ENCODE data around the gene SIX4.

SIX4 gene

GRCh38 chr14:60723907-60724618 is at the start of gene SIX4:
Gene SIX4 (minus strand): TSS chr14:60724351. CDS start chr14:60724074, 277 bp downstream.
- 0 out of 2 replicates have a peak, but pooled peaks cover 12% of the 10 kb centered on the region for H3K27me3 ChIP-seq (ENCODE audit: low read depth, low read length)
- peak within 1 kb of the TSS; percentile 87 for H3K4me2 ChIP-seq (ENCODE audit: low read length)
- TF ChIP-seq, protein P1, sequence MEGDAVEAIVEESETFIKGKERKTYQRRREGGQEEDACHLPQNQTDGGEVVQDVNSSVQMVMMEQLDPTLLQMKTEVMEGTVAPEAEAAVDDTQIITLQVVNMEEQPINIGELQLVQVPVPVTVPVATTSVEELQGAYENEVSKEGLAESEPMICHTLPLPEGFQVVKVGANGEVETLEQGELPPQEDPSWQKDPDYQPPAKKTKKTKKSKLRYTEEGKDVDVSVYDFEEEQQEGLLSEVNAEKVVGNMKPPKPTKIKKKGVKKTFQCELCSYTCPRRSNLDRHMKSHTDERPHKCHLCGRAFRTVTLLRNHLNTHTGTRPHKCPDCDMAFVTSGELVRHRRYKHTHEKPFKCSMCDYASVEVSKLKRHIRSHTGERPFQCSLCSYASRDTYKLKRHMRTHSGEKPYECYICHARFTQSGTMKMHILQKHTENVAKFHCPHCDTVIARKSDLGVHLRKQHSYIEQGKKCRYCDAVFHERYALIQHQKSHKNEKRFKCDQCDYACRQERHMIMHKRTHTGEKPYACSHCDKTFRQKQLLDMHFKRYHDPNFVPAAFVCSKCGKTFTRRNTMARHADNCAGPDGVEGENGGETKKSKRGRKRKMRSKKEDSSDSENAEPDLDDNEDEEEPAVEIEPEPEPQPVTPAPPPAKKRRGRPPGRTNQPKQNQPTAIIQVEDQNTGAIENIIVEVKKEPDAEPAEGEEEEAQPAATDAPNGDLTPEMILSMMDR (IDR thresholded peaks at IDR 0.05; ENCODE audit: low read depth, low read length) = no peak
- TF ChIP-seq EZH2phosphoT487 (IDR thresholded peaks at IDR 0.05; ENCODE audit: low read depth) = no peak
- no peaks in the 10 kb centered on the region for H4K20me1 ChIP-seq (ENCODE audit: insufficient read depth, low read length)
- peak within 1 kb of the TSS; percentile 75 for H3K9ac ChIP-seq (ENCODE audit: low read length)
- peak within 1 kb of the TSS; percentile 87 for H2AFZ ChIP-seq (ENCODE audit: low read depth, low read length)
- H3K4me1 ChIP-seq (ENCODE audit: low read length) = peaks cover 10% of the 10 kb centered on the region
- H3K27ac ChIP-seq (ENCODE audit: low read length) = 0 out of 2 replicates have a peak within 1 kb of the TSS, but pooled peaks have one; percentile 0
- H3K36me3 ChIP-seq (replicated peaks; ENCODE audit: low read depth, low read length) = peaks cover 6% of the 10 kb centered on the region
- H3K79me2 ChIP-seq (ENCODE audit: low read length) = no peaks in the 10 kb centered on the region
- no peaks in the 10 kb centered on the region for H3K9me3 ChIP-seq (ENCODE audit: insufficient read depth, low read length)
- H3K4me3 ChIP-seq (ENCODE audit: low read length) = peak within 1 kb of the TSS; percentile 89

- TF ChIP-seq, protein P1 (IDR thresholded peaks at IDR 0.05; ENCODE audit: low read depth, low read length) = no peak
- TF ChIP-seq EZH2phosphoT487 (IDR thresholded peaks at IDR 0.05; ENCODE audit: low read depth) = no peak
- H4K20me1 ChIP-seq (ENCODE audit: insufficient read depth, low read length) = peaks cover 15% of the 10 kb centered on the region
- no peak overlapping the region for H2AFZ ChIP-seq (ENCODE audit: low read depth, low read length)
- peaks cover 7% of the 10 kb centered on the region; the same call in 1 of the 2 replicates for H3K4me1 ChIP-seq (ENCODE audit: low read length)
- H3K4me3 ChIP-seq (ENCODE audit: low read length) = no peak overlapping the region
- no peaks in the 10 kb centered on the region for H3K27me3 ChIP-seq (ENCODE audit: low read depth, low read length)
- H3K27ac ChIP-seq (ENCODE audit: low read length) = no peak overlapping the region
- H3K9ac ChIP-seq (ENCODE audit: low read length) = no peak overlapping the region
- peaks cover 25% of the 10 kb centered on the region for H3K79me2 ChIP-seq (ENCODE audit: low read length)
- no peaks in the 10 kb centered on the region for H3K36me3 ChIP-seq (replicated peaks; ENCODE audit: low read depth, low read length)
- H3K9me3 ChIP-seq (ENCODE audit: insufficient read depth, low read length) = no peaks in the 10 kb centered on the region
- no peak overlapping the region for H3K4me2 ChIP-seq (ENCODE audit: low read length)
Observed at GRCh38 chr14:60773558-60773957, 49.4 kb upstream of the SIX4 start.

DNA sequence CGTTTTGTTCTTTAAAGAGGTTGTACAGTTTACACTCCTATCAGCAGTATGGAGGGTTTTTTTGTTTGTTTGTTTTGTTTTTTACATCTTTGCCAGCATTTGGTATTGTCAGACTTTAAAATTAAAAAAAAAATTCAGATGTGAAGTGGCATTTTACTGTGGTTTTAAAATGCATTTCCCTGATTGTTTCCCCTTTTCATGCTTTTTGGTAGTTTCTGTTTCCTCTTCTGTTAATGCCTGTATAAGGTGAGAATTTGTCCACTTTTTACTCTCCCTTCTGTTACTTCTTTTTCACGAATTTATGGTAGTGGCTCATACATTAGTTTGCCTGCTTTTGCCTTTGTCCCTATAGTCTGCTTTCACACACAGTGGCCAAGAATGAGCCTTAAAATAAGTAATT is 47.0 kb upstream of the SIX4 start:
- peaks cover 15% of the 10 kb centered on the region for H4K20me1 ChIP-seq (ENCODE audit: insufficient read depth, low read length)
- no peak overlapping the region for H3K9ac ChIP-seq (ENCODE audit: low read length)
- H3K4me2 ChIP-seq (ENCODE audit: low read length) = no peak overlapping the region
- no peak overlapping the region for H2AFZ ChIP-seq (ENCODE audit: low read depth, low read length)
- H3K4me3 ChIP-seq (ENCODE audit: low read length) = no peak overlapping the region
- H3K9me3 ChIP-seq (ENCODE audit: insufficient read depth, low read length) = no peaks in the 10 kb centered on the region
- H3K36me3 ChIP-seq (replicated peaks; ENCODE audit: low read depth, low read length) = no peaks in the 10 kb centered on the region
- peaks cover 15% of the 10 kb centered on the region for H3K79me2 ChIP-seq (ENCODE audit: low read length)
- no peak overlapping the region for H3K27ac ChIP-seq (ENCODE audit: low read length)
- no peaks in the 10 kb centered on the region for H3K27me3 ChIP-seq (ENCODE audit: low read depth, low read length)
- no peak for TF ChIP-seq EZH2phosphoT487 (IDR thresholded peaks at IDR 0.05; ENCODE audit: low read depth)
- TF ChIP-seq, protein P1 (IDR thresholded peaks at IDR 0.05; ENCODE audit: low read depth, low read length) = no peak
- H3K4me1 ChIP-seq (ENCODE audit: low read length) = peaks cover 7% of the 10 kb centered on the region; the same call in 1 of the 2 replicates

GRCh38 chr14:60768602-60769001 is 44.5 kb upstream of the SIX4 start:
- Histone ChIP-seq H3K4me2 (ENCODE audit: low read length) (no peak overlapping the region), H3K4me3 (ENCODE audit: low read length) (no peak overlapping the region), H3K79me2 (ENCODE audit: low read length) (peaks cover 16% of the 10 kb centered on the region), H3K9me3 (ENCODE audit: insufficient read depth, low read length) (no peaks in the 10 kb centered on the region), H3K27ac (ENCODE audit: low read length) (no peak overlapping the region), H4K20me1 (ENCODE audit: insufficient read depth, low read length) (peaks cover 3% of the 10 kb centered on the region), H3K27me3 (ENCODE audit: low read depth, low read length) (no peaks in the 10 kb centered on the region), H2AFZ (ENCODE audit: low read depth, low read length) (no peak overlapping the region), H3K36me3 (replicated peaks; ENCODE audit: low read depth, low read length) (no peaks in the 10 kb centered on the region), H3K9ac (ENCODE audit: low read length) (no peak overlapping the region), H3K4me1 (ENCODE audit: low read length) (peaks cover 7% of the 10 kb centered on the region; the same call in 1 of the 2 replicates)
- TF ChIP-seq EZH2phosphoT487 (IDR thresholded peaks at IDR 0.05; ENCODE audit: low read depth) = no peak
- TF ChIP-seq, protein P1 (IDR thresholded peaks at IDR 0.05; ENCODE audit: low read depth, low read length) = no peak

Measured in OCI-LY3 (cell line).